WTC11 (cell line): Measurements from ENCODE around the gene MTHFD2.

Experiments
- CTCF ChIP-seq: fragments of 200-600 bp; IDR thresholded peaks from 2 replicates; pipeline ENCODE4 v1.8.0; 2022; ENCODE audit warnings: antibody characterized with exemption
- ELF4 ChIP-seq: sonication (generic); formaldehyde crosslinking; IDR thresholded peaks from 2 replicates; pipeline ENCODE4 v1.8.1; 2022; ENCODE audit warnings: low read depth, mild to moderate bottlenecking, moderate library complexity, missing genetic modification reagents
- MAX ChIP-seq: sonication (generic); formaldehyde crosslinking; IDR thresholded peaks from 2 replicates; pipeline ENCODE4 v1.8.0; 2022; ENCODE audit warnings: mild to moderate bottlenecking, missing genetic modification reagents
- NR2C2 ChIP-seq: sonication (generic); formaldehyde crosslinking; IDR thresholded peaks from 2 replicates; pipeline ENCODE4 v1.8.0; 2022; ENCODE audit warnings: mild to moderate bottlenecking, missing genetic modification reagents
- SMAD3 ChIP-seq: sonication (generic); formaldehyde crosslinking; IDR thresholded peaks from 2 replicates; pipeline ENCODE4 v1.8.0; 2022; ENCODE audit warnings: missing genetic modification reagents, mild to moderate bottlenecking, borderline replicate concordance
- TCF7 ChIP-seq: sonication (generic); formaldehyde crosslinking; IDR thresholded peaks from 2 replicates; pipeline ENCODE4 v1.8.0; 2022; ENCODE audit warnings: mild to moderate bottlenecking, low read depth, missing genetic modification reagents, moderate library complexity
- TEAD4 ChIP-seq: sonication (generic); formaldehyde crosslinking; IDR thresholded peaks from 2 replicates; pipeline ENCODE4 v1.8.0; 2022; ENCODE audit warnings: mild to moderate bottlenecking, missing genetic modification reagents
- ZNF423 ChIP-seq: fragments of 250-450 bp; sonication (Bioruptor Pico); IDR thresholded peaks from 2 replicates; pipeline ENCODE4 v2.1.2; 2022; ENCODE audit warnings: mild to moderate bottlenecking, moderate library complexity
- TF ChIP-seq, protein P1 (sequence below): sonication (generic); formaldehyde crosslinking; IDR thresholded peaks from 2 replicates; pipeline ENCODE4 v1.8.1; 2023; ENCODE audit warnings: mild to moderate bottlenecking, moderate library complexity, missing genetic modification reagents
- TF ChIP-seq, protein P2 (sequence below): sonication (generic); formaldehyde crosslinking; IDR thresholded peaks from 2 replicates; pipeline ENCODE4 v1.8.1; 2023; ENCODE audit warnings: mild to moderate bottlenecking, missing genetic modification reagents, moderate library complexity

DNA sequence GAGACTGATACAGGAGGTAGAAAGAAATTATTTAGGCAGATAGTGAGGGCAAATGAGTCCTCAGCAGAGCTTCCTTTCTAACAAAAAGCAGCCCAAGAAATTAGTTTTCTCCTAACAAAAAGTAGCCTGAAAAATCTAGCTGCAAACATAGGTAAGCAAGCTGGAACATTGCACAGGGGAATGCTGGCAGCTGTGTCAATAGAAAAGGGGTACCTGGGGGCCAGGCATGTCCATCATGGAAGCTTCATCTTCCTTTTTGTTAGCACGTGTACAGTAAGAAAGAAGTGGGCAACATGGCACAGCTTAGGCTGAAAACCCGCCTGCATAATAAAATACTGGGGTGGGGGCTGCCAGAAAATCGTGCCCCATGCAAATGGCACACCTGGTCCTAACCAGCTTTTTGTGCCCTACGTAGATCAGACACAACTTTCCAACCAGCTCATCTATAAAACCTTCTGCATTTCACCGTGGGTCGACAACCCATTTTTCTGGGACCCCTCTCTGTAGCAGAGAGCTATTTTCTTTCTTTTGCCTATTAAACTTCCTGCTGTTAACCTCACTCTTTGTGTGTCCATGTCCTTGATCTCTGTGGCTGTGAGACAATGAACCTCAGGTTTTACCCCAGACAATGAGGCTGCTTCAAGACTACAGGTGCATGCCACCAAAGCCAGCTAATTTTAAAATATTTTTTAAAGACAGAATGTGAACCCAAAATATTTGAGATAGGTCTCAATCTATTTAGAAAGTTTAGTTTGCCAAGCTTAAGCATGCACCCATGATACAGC, 6.6 kb upstream of the MTHFD2 start:
- no peak for TF ChIP-seq TCF7 (CRISPR knock-in tag)
- TF ChIP-seq ZNF423 (CRISPR knock-in tag): no peak
- no peak for TF ChIP-seq CTCF
- TF ChIP-seq, protein P1, sequence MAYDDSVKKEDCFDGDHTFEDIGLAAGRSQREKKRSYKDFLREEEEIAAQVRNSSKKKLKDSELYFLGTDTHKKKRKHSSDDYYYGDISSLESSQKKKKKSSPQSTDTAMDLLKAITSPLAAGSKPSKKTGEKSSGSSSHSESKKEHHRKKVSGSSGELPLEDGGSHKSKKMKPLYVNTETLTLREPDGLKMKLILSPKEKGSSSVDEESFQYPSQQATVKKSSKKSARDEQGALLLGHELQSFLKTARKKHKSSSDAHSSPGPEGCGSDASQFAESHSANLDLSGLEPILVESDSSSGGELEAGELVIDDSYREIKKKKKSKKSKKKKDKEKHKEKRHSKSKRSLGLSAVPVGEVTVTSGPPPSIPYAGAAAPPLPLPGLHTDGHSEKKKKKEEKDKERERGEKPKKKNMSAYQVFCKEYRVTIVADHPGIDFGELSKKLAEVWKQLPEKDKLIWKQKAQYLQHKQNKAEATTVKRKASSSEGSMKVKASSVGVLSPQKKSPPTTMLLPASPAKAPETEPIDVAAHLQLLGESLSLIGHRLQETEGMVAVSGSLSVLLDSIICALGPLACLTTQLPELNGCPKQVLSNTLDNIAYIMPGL (CRISPR knock-in tag): no peak
- TF ChIP-seq, protein P2, sequence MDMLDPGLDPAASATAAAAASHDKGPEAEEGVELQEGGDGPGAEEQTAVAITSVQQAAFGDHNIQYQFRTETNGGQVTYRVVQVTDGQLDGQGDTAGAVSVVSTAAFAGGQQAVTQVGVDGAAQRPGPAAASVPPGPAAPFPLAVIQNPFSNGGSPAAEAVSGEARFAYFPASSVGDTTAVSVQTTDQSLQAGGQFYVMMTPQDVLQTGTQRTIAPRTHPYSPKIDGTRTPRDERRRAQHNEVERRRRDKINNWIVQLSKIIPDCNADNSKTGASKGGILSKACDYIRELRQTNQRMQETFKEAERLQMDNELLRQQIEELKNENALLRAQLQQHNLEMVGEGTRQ (CRISPR knock-in tag): no peak
- TF ChIP-seq TEAD4 (CRISPR knock-in tag): no peak
- no peak for TF ChIP-seq SMAD3 (CRISPR knock-in tag)
- TF ChIP-seq NR2C2 (CRISPR knock-in tag): no peak
- no peak for TF ChIP-seq ELF4
- no peak for TF ChIP-seq MAX (CRISPR knock-in tag)
